Tibial artery (tissue), 4 donors: ENCODE measurements around the gene ERI2.
A peak's percentile ranks its signal among the peaks of the same experiment; 100 is the strongest.
"Not testable (repeated sequence)": the region's sequence is repeated elsewhere in the genome, so short reads cannot be mapped to it uniquely, and the experiment has no call there.

Experiments
- DNase-seq, 2 donors: peaks; one replicate each; pipeline ENCODE4 v3.0.0-alpha.2; 2019
- H3K27ac ChIP-seq, 2 donors: fragments of 200-600 bp; sonication (generic) in 1 of 2; 1 replicate in 1 of 2; 2 replicates in 1 of 2; pipeline ENCODE4 v1.5.1; 2018 to 2019; ENCODE audit warnings: mild to moderate bottlenecking in 1 of 2
- H3K27me3 ChIP-seq, 2 donors: fragments of 200-600 bp; sonication (generic) in 1 of 2; one replicate each; pipeline versions ENCODE4 v1.5.1 to v1.6.0; 2016 to 2019
- H3K36me3 ChIP-seq, 3 donors: fragments of 200-600 bp; sonication (generic) in 2 of 3; one replicate each; pipeline ENCODE4 v1.5.1; 2016 to 2019; ENCODE audit warnings: mild to moderate bottlenecking in 2 of 3
- H3K4me1 ChIP-seq, 4 donors: fragments of 200-600 bp; sonication (generic) in 2 of 4; 1 replicate in 3 of 4; 2 replicates in 1 of 4; pipeline ENCODE4 v1.5.1; 2016 to 2019
- H3K4me3 ChIP-seq, 2 donors: fragments of 200-600 bp; sonication (generic) in 1 of 2; 1 replicate in 1 of 2; 2 replicates in 1 of 2; pipeline ENCODE4 v1.5.1; 2018 to 2019; ENCODE audit warnings: mild to moderate bottlenecking in 2 of 2
- H3K9me3 ChIP-seq, 3 donors: fragments of 200-600 bp; sonication (generic) in 1 of 3; one replicate each; pipeline ENCODE4 v1.5.1; 2016 to 2019
- CTCF ChIP-seq, 2 experiments: fragments of 200-600 bp in 1 of 2; fragments of 450-650 bp in 1 of 2; IDR thresholded peaks; one replicate each; pipeline ENCODE4 v1.5.1; 2017 to 2019; ENCODE audit warnings: antibody characterized with exemption in 2 of 2, mild to moderate bottlenecking in 1 of 2, moderate library complexity in 1 of 2
- intact Hi-C: fragments of 100-400 bp; cut with DNase I; formaldehyde crosslinking; loops from one replicate; pipeline ENCODE4 v1.15.0; 2023; ENCODE audit warnings: low total_unique reads

The ERI2 gene

DNA sequence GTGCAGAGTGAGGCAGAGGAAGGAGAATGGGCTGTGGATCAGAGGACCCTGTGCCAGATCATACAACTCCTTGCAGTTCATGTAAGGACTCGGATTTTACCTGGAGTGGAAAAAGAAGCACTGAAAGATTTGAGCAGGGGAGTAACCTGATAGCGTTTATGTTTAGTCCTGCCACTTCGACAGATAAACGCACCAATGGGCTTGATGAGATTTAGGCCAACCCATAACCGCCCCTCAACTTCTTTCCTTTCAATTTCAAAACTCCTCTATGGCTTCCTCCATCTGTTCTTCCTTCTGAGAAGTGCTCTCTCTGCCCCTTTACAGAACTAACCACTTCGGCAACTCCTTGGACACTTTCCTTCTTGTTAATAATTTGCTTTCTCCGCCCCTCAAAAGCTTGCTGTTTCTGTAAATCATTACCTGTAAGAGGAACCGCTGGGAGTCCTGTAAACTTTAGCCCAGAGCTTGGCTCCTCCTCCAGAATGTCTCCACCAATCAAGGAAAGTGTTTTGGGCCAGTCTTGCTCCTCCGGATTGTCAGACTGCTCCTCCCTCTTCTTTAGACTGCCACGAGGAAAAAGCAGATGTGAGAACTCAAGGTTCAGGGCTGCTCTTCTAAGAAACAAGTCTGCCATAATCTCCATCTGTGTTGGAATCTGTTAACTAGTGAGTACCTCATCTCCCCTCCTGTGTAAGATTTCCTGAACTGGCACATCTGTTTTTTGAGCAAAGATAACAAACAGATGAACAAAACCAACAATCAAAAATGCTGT is 42.6 kb downstream of the ERI2 start, which contains the start of gene ACSM3:
ACSM3 (plus strand) TSS at position 554 of the 772 bp plus-strand sequence. CDS start 6,021 bp downstream, outside the sequence.
- no peaks in the 10 kb centered on the region for H3K9me3 ChIP-seq
- intact Hi-C loops, result no loop called here
- TF ChIP-seq CTCF (IDR thresholded peaks at IDR 0.05), result no peak
- peak within 1 kb of the TSS; percentile 44 to 52 for H3K4me3 ChIP-seq
- peak; percentile 42 to 71 for DNase-seq
- no peaks in the 10 kb centered on the region for H3K4me1 ChIP-seq
- peak within 1 kb of the TSS; percentile 57 to 71 for H3K27ac ChIP-seq
- H3K36me3 ChIP-seq, result no peaks in the 10 kb centered on the region
- H3K27me3 ChIP-seq, result no peaks in the 10 kb centered on the region

DNA sequence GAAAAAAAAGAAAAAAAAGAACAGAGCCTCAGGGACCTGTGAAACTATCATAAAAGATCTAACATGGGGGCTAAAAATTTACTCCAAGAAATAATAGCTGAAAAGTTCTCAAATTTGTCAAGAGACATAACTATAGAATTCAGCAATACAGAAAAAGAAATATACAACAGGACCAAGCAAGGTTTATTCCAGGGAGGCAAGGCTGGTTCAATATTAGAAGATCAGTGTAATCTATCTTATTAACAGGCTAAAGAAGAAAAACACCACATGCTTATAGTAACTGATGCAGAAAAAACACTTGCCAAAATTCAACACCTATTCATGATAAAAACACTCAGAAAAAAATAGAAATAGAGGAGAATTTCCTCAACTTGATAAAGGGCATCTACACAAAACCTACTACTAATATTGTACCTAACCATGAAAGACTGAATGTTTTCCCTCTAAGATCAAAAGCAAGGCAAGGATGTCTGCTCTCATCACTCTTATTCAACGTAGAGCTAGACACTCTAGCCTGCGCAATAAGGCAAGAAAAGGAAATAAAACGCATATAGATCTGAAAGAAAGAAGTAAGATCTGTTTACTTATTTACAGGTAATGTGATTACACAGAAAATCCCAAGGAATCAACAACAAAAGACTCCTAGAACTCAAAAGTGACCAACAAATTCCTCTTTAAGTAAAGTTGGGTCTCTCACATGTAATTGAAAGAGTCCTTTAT is 43.7 kb downstream of the ERI2 start:
- TF ChIP-seq CTCF (IDR thresholded peaks at IDR 0.05), result no peak
- DNase-seq, result no peak
- Histone ChIP-seq H3K27me3 (no peaks in the 10 kb centered on the region), H3K4me3 (no peak overlapping the region), H3K36me3 (no peaks in the 10 kb centered on the region), H3K9me3 (no peaks in the 10 kb centered on the region), H3K4me1 (no peaks in the 10 kb centered on the region), H3K27ac (peak overlapping the region; percentile 57 to 71)
- intact Hi-C loops, result no loop called here

- H3K4me3 ChIP-seq, result no peak overlapping the region
- TF ChIP-seq CTCF (IDR thresholded peaks at IDR 0.05), result no peak
- no peaks in the 10 kb centered on the region for H3K9me3 ChIP-seq
- no peak for DNase-seq
- no peaks in the 10 kb centered on the region for H3K4me1 ChIP-seq
- H3K36me3 ChIP-seq, result no peaks in the 10 kb centered on the region
- no peak overlapping the region for H3K27ac ChIP-seq
- no peaks in the 10 kb centered on the region for H3K27me3 ChIP-seq
- intact Hi-C loops, result no loop called here
These were observed 45.1 kb downstream of the ERI2 start for GRCh38 chr16:20761175-20761574.

DNA sequence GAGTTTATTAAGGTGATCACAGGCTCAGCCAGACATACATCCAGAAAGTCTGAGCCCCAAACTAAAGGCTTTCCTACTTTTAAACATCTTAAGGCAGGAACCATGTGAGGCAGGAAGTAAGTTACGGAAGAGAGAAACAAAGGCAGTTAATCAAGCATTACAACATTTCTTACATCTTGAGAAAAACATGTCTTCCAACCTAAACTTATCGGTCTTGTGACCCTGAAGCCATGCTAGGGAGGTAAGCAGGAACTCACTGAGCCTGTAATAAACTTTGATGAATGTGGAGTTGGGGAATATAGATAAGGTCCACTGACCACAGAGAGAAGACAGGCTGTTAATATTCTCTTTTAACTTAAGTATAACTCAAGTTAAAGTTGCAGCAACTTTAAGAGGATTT is 45.9 kb downstream of the ERI2 start:
- no peak for DNase-seq
- H3K4me1 ChIP-seq, result no peaks in the 10 kb centered on the region
- no peaks in the 10 kb centered on the region for H3K27me3 ChIP-seq
- no peaks in the 10 kb centered on the region for H3K36me3 ChIP-seq
- TF ChIP-seq CTCF (IDR thresholded peaks at IDR 0.05), result no peak
- intact Hi-C loops, result no loop called here
- no peak overlapping the region for H3K27ac ChIP-seq
- no peaks in the 10 kb centered on the region for H3K9me3 ChIP-seq
- H3K4me3 ChIP-seq, result no peak overlapping the region

- H3K27ac ChIP-seq, H3K9me3 ChIP-seq, DNase-seq, H3K4me3 ChIP-seq, intact Hi-C loops, H3K27me3 ChIP-seq, H3K36me3 ChIP-seq, H3K4me1 ChIP-seq: not testable (repeated sequence)
These were observed 50.5 kb downstream of the ERI2 start for GRCh38 chr16:20755799-20756198.

DNA sequence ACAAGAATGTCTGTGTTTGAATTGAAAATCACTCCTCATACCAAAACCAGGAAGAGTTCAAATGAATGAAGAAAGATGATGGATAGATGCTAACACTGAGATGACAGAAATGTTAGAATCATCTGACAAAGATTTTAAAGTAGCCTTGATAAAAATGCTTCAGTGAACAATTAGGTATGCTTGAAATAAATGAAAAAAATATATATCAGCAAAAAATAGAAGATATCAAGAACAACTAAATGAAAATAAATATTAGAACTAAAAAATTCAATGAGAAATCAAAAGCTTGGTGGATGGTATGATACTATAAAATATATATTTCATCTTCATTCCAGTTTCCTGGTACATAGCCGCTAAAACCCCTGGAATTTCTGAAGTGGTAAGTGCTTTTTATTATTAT is 51.0 kb downstream of the ERI2 start:
- no peak overlapping the region for H3K4me3 ChIP-seq
- no peak for TF ChIP-seq CTCF (IDR thresholded peaks at IDR 0.05)
- intact Hi-C loops, result no loop called here

More for the DNA sequence above, 51.0 kb downstream of the ERI2 start:
- Histone ChIP-seq H3K9me3 (no peaks in the 10 kb centered on the region), H3K36me3 (no peaks in the 10 kb centered on the region), H3K27me3 (no peaks in the 10 kb centered on the region), H3K4me1 (no peaks in the 10 kb centered on the region), H3K27ac (no peak overlapping the region)
- no peak for DNase-seq
